ENCODE results near the gene RANBP17. TPM values are rescaled to one million over a fixed set of nuclear protein-coding genes. Genes with fewer than 3 reads are reported as not detected.

Gene RANBP17
- polyA plus RNA-seq, 4 donors = 0.67 to 6.1 (median 1.2) TPM

GRCh38 chr5:171143171-171143570 is 281.4 kb downstream of the RANBP17 start:
- Histone ChIP-seq H3K4me3 (ENCODE audit: low read depth in 1 of 3, low read length in 3 of 3) (no peak overlapping the region), H3K27me3 (ENCODE audit: control insufficient read depth in 3 of 3, insufficient read depth in 3 of 3, low read length in 3 of 3) (no peaks in the 10 kb centered on the region), H3K36me3 (ENCODE audit: control insufficient read depth in 3 of 3, insufficient read depth in 2 of 3, low read depth in 1 of 3, low read length in 3 of 3) (no peaks in the 10 kb centered on the region), H3K4me1 (ENCODE audit: control insufficient read depth in 3 of 3, insufficient read depth in 2 of 3, low read depth in 1 of 3, low read length in 2 of 3) (no peaks in the 10 kb centered on the region), H3K9me3 (ENCODE audit: control insufficient read depth in 2 of 2, insufficient read depth in 1 of 2, low read depth in 1 of 2, low read length in 1 of 2) (no peaks in the 10 kb centered on the region), H3K27ac (ENCODE audit: low read depth in 1 of 3, low read length in 2 of 3) (no peak overlapping the region)
- no peak for DNase-seq
- WGBS, 3 donors = 32 to 59% (median 50%) methylated on average over 3 of the region's 3 CpGs
- FAIRE-seq = no peak

DNA sequence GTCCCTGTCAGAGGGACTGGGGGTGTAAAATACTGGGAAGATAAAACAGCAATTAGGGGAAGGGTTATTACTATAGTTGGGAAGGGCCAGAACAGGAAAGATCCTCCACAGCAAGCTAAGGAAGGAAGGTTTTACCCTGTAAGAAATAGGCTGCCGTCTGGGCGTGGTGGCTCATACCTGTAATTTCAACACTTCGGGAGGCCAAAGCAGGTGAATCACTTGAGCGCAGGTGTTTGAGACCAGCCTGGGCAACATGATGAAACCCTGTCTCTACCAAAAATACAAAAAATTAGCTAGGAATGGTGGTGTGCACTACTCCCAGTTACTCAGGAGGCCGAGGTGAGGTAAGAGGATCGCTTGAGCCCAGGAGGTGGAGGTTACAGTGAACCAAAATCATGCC is 282.1 kb downstream of the RANBP17 start:
- Histone ChIP-seq H3K27me3 (ENCODE audit: control insufficient read depth in 3 of 3, insufficient read depth in 3 of 3, low read length in 3 of 3) (no peaks in the 10 kb centered on the region), H3K4me3 (ENCODE audit: low read depth in 1 of 3, low read length in 3 of 3) (no peak overlapping the region), H3K27ac (ENCODE audit: low read depth in 1 of 3, low read length in 2 of 3) (no peak overlapping the region), H3K36me3 (ENCODE audit: control insufficient read depth in 3 of 3, insufficient read depth in 2 of 3, low read depth in 1 of 3, low read length in 3 of 3) (no peaks in the 10 kb centered on the region), H3K9me3 (ENCODE audit: control insufficient read depth in 2 of 2, insufficient read depth in 1 of 2, low read depth in 1 of 2, low read length in 1 of 2) (no peaks in the 10 kb centered on the region), H3K4me1 (ENCODE audit: control insufficient read depth in 3 of 3, insufficient read depth in 2 of 3, low read depth in 1 of 3, low read length in 2 of 3) (no peaks in the 10 kb centered on the region)
- FAIRE-seq (no peak), DNase-seq (no peak)
- 85 to 95% (median 90%) methylated on average over 6 of the region's 6 CpGs for WGBS, 3 donors

- Histone ChIP-seq H3K9me3 (ENCODE audit: control insufficient read depth in 2 of 2, insufficient read depth in 1 of 2, low read depth in 1 of 2, low read length in 1 of 2) (no peaks in the 10 kb centered on the region), H3K4me1 (ENCODE audit: control insufficient read depth in 3 of 3, insufficient read depth in 2 of 3, low read depth in 1 of 3, low read length in 2 of 3) (no peaks in the 10 kb centered on the region), H3K36me3 (ENCODE audit: control insufficient read depth in 3 of 3, insufficient read depth in 2 of 3, low read depth in 1 of 3, low read length in 3 of 3) (no peaks in the 10 kb centered on the region), H3K4me3 (ENCODE audit: low read depth in 1 of 3, low read length in 3 of 3) (no peak overlapping the region), H3K27me3 (ENCODE audit: control insufficient read depth in 3 of 3, insufficient read depth in 3 of 3, low read length in 3 of 3) (no peaks in the 10 kb centered on the region), H3K27ac (ENCODE audit: low read depth in 1 of 3, low read length in 2 of 3) (no peak overlapping the region)
- no peak for DNase-seq
- FAIRE-seq = no peak
- 56 to 78% (median 70%) methylated on average over 2 of the region's 2 CpGs for WGBS, 3 donors
Observed at GRCh38 chr5:171149333-171149732, 287.5 kb downstream of the RANBP17 start.

DNA sequence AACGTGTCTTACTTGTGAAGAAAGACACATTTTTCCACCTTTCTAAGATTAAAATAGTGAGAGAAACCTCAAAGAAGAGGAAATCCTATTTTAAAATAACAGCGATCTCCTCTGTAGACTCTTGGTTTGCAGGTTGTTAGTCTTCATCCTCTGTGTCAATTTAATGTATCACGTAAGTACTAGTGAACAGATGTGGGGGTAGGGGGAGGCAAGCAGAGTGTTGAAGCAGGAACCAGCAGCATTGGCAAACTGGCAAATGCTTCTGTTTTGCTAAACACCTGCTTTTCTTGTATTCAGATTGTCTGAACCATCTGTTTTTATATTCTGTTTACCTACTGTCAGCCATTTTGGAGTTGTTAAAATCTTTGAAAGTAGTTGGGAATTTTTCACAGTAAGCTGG is 288.0 kb downstream of the RANBP17 start:
- FAIRE-seq (no peak), DNase-seq (no peak)
- H3K4me3 ChIP-seq (ENCODE audit: low read depth in 1 of 3, low read length in 3 of 3) = no peak overlapping the region
- no peaks in the 10 kb centered on the region for H3K27me3 ChIP-seq (ENCODE audit: control insufficient read depth in 3 of 3, insufficient read depth in 3 of 3, low read length in 3 of 3)
- no peaks in the 10 kb centered on the region for H3K36me3 ChIP-seq (ENCODE audit: control insufficient read depth in 3 of 3, insufficient read depth in 2 of 3, low read depth in 1 of 3, low read length in 3 of 3)
- H3K27ac ChIP-seq (ENCODE audit: low read depth in 1 of 3, low read length in 2 of 3) = no peak overlapping the region
- H3K4me1 ChIP-seq (ENCODE audit: control insufficient read depth in 3 of 3, insufficient read depth in 2 of 3, low read depth in 1 of 3, low read length in 2 of 3) = no peaks in the 10 kb centered on the region
- H3K9me3 ChIP-seq (ENCODE audit: control insufficient read depth in 2 of 2, insufficient read depth in 1 of 2, low read depth in 1 of 2, low read length in 1 of 2) = no peaks in the 10 kb centered on the region
- WGBS, 3 donors = 71 to 82% (median 81%) methylated on average over 3 of the region's 3 CpGs

DNA sequence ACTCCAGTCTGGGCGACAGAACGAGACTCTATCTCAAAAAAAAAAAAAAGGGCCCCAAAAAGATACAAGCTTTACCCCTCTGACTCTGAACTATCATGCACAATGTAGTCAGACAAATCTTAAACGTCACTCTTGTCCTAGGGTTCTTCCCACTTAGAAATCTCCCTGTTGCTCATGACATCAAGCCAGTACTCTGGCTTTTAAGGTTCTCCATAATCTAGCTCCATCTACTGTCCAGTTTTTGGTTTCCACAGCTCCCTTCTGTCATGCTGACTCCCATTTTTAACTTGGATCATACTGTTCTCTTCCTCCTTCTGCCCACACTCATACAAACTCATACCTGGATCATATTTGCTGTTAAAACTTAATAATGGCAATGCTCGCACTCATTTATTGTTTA is 290.6 kb downstream of the RANBP17 start:
- Histone ChIP-seq H3K4me1 (ENCODE audit: control insufficient read depth in 3 of 3, insufficient read depth in 2 of 3, low read depth in 1 of 3, low read length in 2 of 3) (no peaks in the 10 kb centered on the region), H3K4me3 (ENCODE audit: low read depth in 1 of 3, low read length in 3 of 3) (no peak overlapping the region), H3K9me3 (ENCODE audit: control insufficient read depth in 2 of 2, insufficient read depth in 1 of 2, low read depth in 1 of 2, low read length in 1 of 2) (no peaks in the 10 kb centered on the region), H3K27me3 (ENCODE audit: control insufficient read depth in 3 of 3, insufficient read depth in 3 of 3, low read length in 3 of 3) (no peaks in the 10 kb centered on the region), H3K27ac (ENCODE audit: low read depth in 1 of 3, low read length in 2 of 3) (no peak overlapping the region), H3K36me3 (ENCODE audit: control insufficient read depth in 3 of 3, insufficient read depth in 2 of 3, low read depth in 1 of 3, low read length in 3 of 3) (no peaks in the 10 kb centered on the region)
- WGBS, 3 donors = 87 to 96% (median 91%) methylated on average over 4 of the region's 4 CpGs
- DNase-seq = no peak
- FAIRE-seq = no peak

GRCh38 chr5:171155621-171156020 is 293.8 kb downstream of the RANBP17 start:
- WGBS, 3 donors = 78 to 82% (median 82%) methylated on average over 1 of the region's 1 CpG
- FAIRE-seq = no peak

DNA sequence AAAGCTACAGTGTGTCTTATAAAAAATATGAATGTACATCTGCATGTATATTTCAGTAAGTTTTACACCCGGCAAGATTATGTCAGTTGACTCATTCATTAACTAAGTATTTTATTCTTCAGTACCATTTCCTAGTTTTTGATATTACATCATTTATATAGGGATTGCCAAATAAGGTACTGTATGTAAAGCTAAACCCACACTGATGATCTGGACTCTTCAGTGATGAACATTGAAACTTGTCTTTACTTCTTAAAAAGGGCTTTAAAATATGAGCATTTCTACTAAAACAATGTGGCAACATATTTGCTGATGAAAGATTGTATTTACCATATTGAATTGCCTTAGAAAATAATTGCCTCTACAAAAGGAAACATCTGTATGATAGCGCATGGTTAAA is 295.5 kb downstream of the RANBP17 start:
- Histone ChIP-seq H3K27ac (ENCODE audit: low read depth in 1 of 3, low read length in 2 of 3) (no peak overlapping the region), H3K9me3 (ENCODE audit: control insufficient read depth in 2 of 2, insufficient read depth in 1 of 2, low read depth in 1 of 2, low read length in 1 of 2) (no peaks in the 10 kb centered on the region), H3K27me3 (ENCODE audit: control insufficient read depth in 3 of 3, insufficient read depth in 3 of 3, low read length in 3 of 3) (no peaks in the 10 kb centered on the region), H3K4me3 (ENCODE audit: low read depth in 1 of 3, low read length in 3 of 3) (no peak overlapping the region), H3K4me1 (ENCODE audit: control insufficient read depth in 3 of 3, insufficient read depth in 2 of 3, low read depth in 1 of 3, low read length in 2 of 3) (no peaks in the 10 kb centered on the region), H3K36me3 (ENCODE audit: control insufficient read depth in 3 of 3, insufficient read depth in 2 of 3, low read depth in 1 of 3, low read length in 3 of 3) (no peaks in the 10 kb centered on the region)
- 72 to 99% (median 84%) methylated on average over 2 of the region's 2 CpGs for WGBS, 3 donors
- FAIRE-seq (no peak), DNase-seq (no peak)

More at GRCh38 chr5:171155621-171156020, 293.8 kb downstream of the RANBP17 start:
- H3K27ac ChIP-seq (ENCODE audit: low read depth in 1 of 3, low read length in 2 of 3) = no peak overlapping the region
- no peaks in the 10 kb centered on the region for H3K9me3 ChIP-seq (ENCODE audit: control insufficient read depth in 2 of 2, insufficient read depth in 1 of 2, low read depth in 1 of 2, low read length in 1 of 2)
- H3K4me1 ChIP-seq (ENCODE audit: control insufficient read depth in 3 of 3, insufficient read depth in 2 of 3, low read depth in 1 of 3, low read length in 2 of 3) = no peaks in the 10 kb centered on the region
- H3K27me3 ChIP-seq (ENCODE audit: control insufficient read depth in 3 of 3, insufficient read depth in 3 of 3, low read length in 3 of 3) = no peaks in the 10 kb centered on the region
- no peak overlapping the region for H3K4me3 ChIP-seq (ENCODE audit: low read depth in 1 of 3, low read length in 3 of 3)
- no peaks in the 10 kb centered on the region for H3K36me3 ChIP-seq (ENCODE audit: control insufficient read depth in 3 of 3, insufficient read depth in 2 of 3, low read depth in 1 of 3, low read length in 3 of 3)
- DNase-seq = no peak

DNA sequence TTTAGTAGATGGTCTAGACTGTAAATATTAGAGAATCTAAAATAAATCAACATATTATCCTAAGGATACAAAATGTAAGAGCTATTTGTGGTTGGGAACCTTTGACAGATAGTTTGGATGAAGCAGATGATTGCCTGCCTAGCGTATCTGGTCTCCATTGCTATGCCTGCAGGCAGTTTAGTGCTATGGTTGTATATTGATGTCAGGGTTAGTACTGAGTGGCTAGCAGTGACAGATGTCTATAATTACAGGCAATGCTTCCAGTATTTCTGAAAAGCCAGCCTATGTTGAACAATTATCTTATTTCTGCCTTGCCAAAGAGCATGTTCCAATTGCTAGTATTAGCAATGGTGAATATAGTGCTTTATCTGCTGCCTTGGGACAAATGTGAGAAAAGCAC is 296.0 kb downstream of the RANBP17 start:
- no peak overlapping the region for H3K27ac ChIP-seq (ENCODE audit: low read depth in 1 of 3, low read length in 2 of 3)
- H3K9me3 ChIP-seq (ENCODE audit: control insufficient read depth in 2 of 2, insufficient read depth in 1 of 2, low read depth in 1 of 2, low read length in 1 of 2) = no peaks in the 10 kb centered on the region
- H3K27me3 ChIP-seq (ENCODE audit: control insufficient read depth in 3 of 3, insufficient read depth in 3 of 3, low read length in 3 of 3) = no peaks in the 10 kb centered on the region
- no peaks in the 10 kb centered on the region for H3K4me1 ChIP-seq (ENCODE audit: control insufficient read depth in 3 of 3, insufficient read depth in 2 of 3, low read depth in 1 of 3, low read length in 2 of 3)
- H3K36me3 ChIP-seq (ENCODE audit: control insufficient read depth in 3 of 3, insufficient read depth in 2 of 3, low read depth in 1 of 3, low read length in 3 of 3) = no peaks in the 10 kb centered on the region
- H3K4me3 ChIP-seq (ENCODE audit: low read depth in 1 of 3, low read length in 3 of 3) = no peak overlapping the region
- DNase-seq (no peak), FAIRE-seq (no peak)
- WGBS, 3 donors = 86 to 100% (median 88%) methylated on average over 1 of the region's 1 CpG

GRCh38 chr5:171158581-171158980 is 296.8 kb downstream of the RANBP17 start:
- no peaks in the 10 kb centered on the region for H3K27me3 ChIP-seq (ENCODE audit: control insufficient read depth in 3 of 3, insufficient read depth in 3 of 3, low read length in 3 of 3)
- no peaks in the 10 kb centered on the region for H3K36me3 ChIP-seq (ENCODE audit: control insufficient read depth in 3 of 3, insufficient read depth in 2 of 3, low read depth in 1 of 3, low read length in 3 of 3)
- FAIRE-seq (no peak), DNase-seq (no peak)
- no peaks in the 10 kb centered on the region for H3K4me1 ChIP-seq (ENCODE audit: control insufficient read depth in 3 of 3, insufficient read depth in 2 of 3, low read depth in 1 of 3, low read length in 2 of 3)
- 93 to 100% (median 93%) methylated on average over 1 of the region's 1 CpG for WGBS, 3 donors
- H3K27ac ChIP-seq (ENCODE audit: low read depth in 1 of 3, low read length in 2 of 3) = no peak overlapping the region
- no peak overlapping the region for H3K4me3 ChIP-seq (ENCODE audit: low read depth in 1 of 3, low read length in 3 of 3)
- H3K9me3 ChIP-seq (ENCODE audit: control insufficient read depth in 2 of 2, insufficient read depth in 1 of 2, low read depth in 1 of 2, low read length in 1 of 2) = no peaks in the 10 kb centered on the region
